HCT116 (cell line): ENCODE results near the gene UVSSA. TPM values are rescaled to one million over a fixed set of nuclear protein-coding genes. Genes with fewer than 3 reads are reported as not detected.

Experiments used
- ATAC-seq: fragments of 200-7000 bp; cut with Tn5 transposase; 2 replicates; pipeline ENCODE4 v1.9.1; 2020; ENCODE audit warnings: mild to moderate bottlenecking, moderate library complexity
- BruUV-seq: library from RNA; stranded (reverse); fragments of 400-500 nt; replicated peaks from 2 replicates; lab custom pipeline; 2021; lab: Mats Ljungman, UMichigan
- CTCF ChIA-PET: fragments of 300-600 bp; sonication (Branson Sonifier 250); formaldehyde crosslinking; loops from one replicate; lab custom pipeline; 2021; ENCODE audit warnings: antibody characterized with exemption; lab: Charles Lee
- POLR2A ChIA-PET: fragments of 300-600, 350-600 bp; sonication (Branson Sonifier 250); formaldehyde crosslinking; loops from one replicate; lab custom pipeline; 2021; ENCODE audit warnings: antibody characterized with exemption; lab: Charles Lee
- RAD21 ChIA-PET, 2 experiments: fragments of 300-600 bp; sonication (Branson Sonifier 250); formaldehyde crosslinking; loops; one replicate each; lab custom pipeline; 2023; ENCODE audit warnings: low total read pairs in 2 of 2; ENCODE audit not compliant: uncharacterized antibody in 2 of 2, unreplicated experiment in 2 of 2, low non-redundant PET in 1 of 2; lab: Charles Lee
- DNase-seq: peaks from one replicate; pipeline ENCODE4 v3.0.0-alpha.2; 2010; ENCODE audit warnings: low read depth, low spot score
- H2AFZ ChIP-seq: fragments of 200-600 bp; shearing (Covaris generic), sonication (generic); 2 replicates; pipeline ENCODE4 v1.6.1; 2017; ENCODE audit warnings: low read depth, mixed run types, mixed read lengths, antibody characterized with exemption, low read length; ENCODE audit not compliant: poor library complexity, severe bottlenecking
- H3K27ac ChIP-seq: 2 replicates; pipeline ENCODE4 v1.5.1; 2012; ENCODE audit warnings: low read depth, low read length
- H3K27me3 ChIP-seq: fragments of 200-600 bp; sonication (generic); 2 replicates; pipeline ENCODE4 v1.6.1; 2016; ENCODE audit warnings: mixed run types, low read length, mixed read lengths; ENCODE audit not compliant: insufficient read depth
- H3K36me3 ChIP-seq, 2 experiments: fragments of 200-500 bp in 1 of 2; fragments of 200-600 bp in 1 of 2; sonication (Bioruptor generic) in 1 of 2; sonication (generic) in 1 of 2; 2 replicates each; pipeline versions ENCODE4 v1.5.1 to v1.6.1; 2014 to 2016; ENCODE audit warnings: low read length in 2 of 2, inconsistent platforms in 1 of 2, mixed read lengths in 1 of 2, mixed run types in 1 of 2; ENCODE audit not compliant: insufficient read depth in 2 of 2, control insufficient read depth in 1 of 2
- H3K4me1 ChIP-seq, 2 experiments: fragments of 200-600 bp in 1 of 2; sonication (generic) in 1 of 2; 2 replicates each; pipeline versions ENCODE4 v1.5.1 to v1.6.1; 2012 to 2017; ENCODE audit warnings: low read length in 2 of 2, inconsistent platforms in 1 of 2, mild to moderate bottlenecking in 1 of 2, mixed read lengths in 1 of 2, mixed run types in 1 of 2, moderate library complexity in 1 of 2; ENCODE audit not compliant: insufficient read depth in 2 of 2, control insufficient read depth in 1 of 2
- H3K4me2 ChIP-seq: fragments of 200-600 bp; sonication (generic); 2 replicates; pipeline ENCODE4 v1.6.1; 2017; ENCODE audit warnings: mixed run types, low read length, mixed read lengths
- H3K4me3 ChIP-seq, 2 experiments: fragments of 200-600 bp in 1 of 2; sonication (generic) in 1 of 2; replicated peaks in 1 of 2; 2 replicates each; pipeline ENCODE4 v1.5.1; 2011 to 2016; ENCODE audit warnings: low read length in 2 of 2, control low read depth in 1 of 2, low read depth in 1 of 2, mild to moderate bottlenecking in 1 of 2, mixed read lengths in 1 of 2, mixed run types in 1 of 2
- H3K79me2 ChIP-seq: fragments of 200-600 bp; sonication (generic); 2 replicates; pipeline ENCODE4 v1.6.1; 2017; ENCODE audit warnings: mild to moderate bottlenecking, mixed run types, low read length, moderate library complexity, mixed read lengths; ENCODE audit not compliant: insufficient read depth
- H3K9ac ChIP-seq: fragments of 200-600 bp; sonication (generic); 2 replicates; pipeline ENCODE4 v1.6.1; 2016; ENCODE audit warnings: low read length, mixed read lengths
- H3K9me2 ChIP-seq: fragments of 200-600 bp; sonication (generic), shearing (Covaris generic); 2 replicates; pipeline ENCODE4 v1.6.1; 2017; ENCODE audit warnings: mixed run types, mild to moderate bottlenecking, moderate library complexity; ENCODE audit not compliant: insufficient read depth
- H3K9me3 ChIP-seq, 2 experiments: fragments of 200-500 bp in 1 of 2; fragments of 200-600 bp in 1 of 2; sonication (Bioruptor generic) in 1 of 2; sonication (generic) in 1 of 2; 2 replicates each; pipeline ENCODE4 v1.6.1; 2014 to 2017; ENCODE audit warnings: low read length in 2 of 2, mixed read lengths in 2 of 2, inconsistent platforms in 1 of 2, low read depth in 1 of 2, mild to moderate bottlenecking in 1 of 2, mixed run types in 1 of 2, moderate library complexity in 1 of 2; ENCODE audit not compliant: control insufficient read depth in 1 of 2, insufficient read depth in 1 of 2
- H4K20me1 ChIP-seq: fragments of 200-600 bp; sonication (generic), shearing (Covaris generic); 2 replicates; pipeline ENCODE4 v1.6.1; 2017; ENCODE audit warnings: mixed run types, mild to moderate bottlenecking, moderate library complexity; ENCODE audit not compliant: insufficient read depth
- ATF3 ChIP-seq: IDR thresholded peaks from 2 replicates; pipeline ENCODE4 v1.6.1; 2012
- CBX3 ChIP-seq: IDR thresholded peaks from 2 replicates; pipeline ENCODE4 v1.6.1; 2012; ENCODE audit warnings: low read depth
- CEBPB ChIP-seq: IDR thresholded peaks from 2 replicates; pipeline ENCODE4 v1.6.1; 2012; ENCODE audit warnings: low read depth
- CTCF ChIP-seq, 3 experiments: fragments of 200-600 bp in 1 of 3; sonication (generic) in 1 of 3; IDR thresholded peaks in 2 of 3; conservative IDR thresholded peaks in 1 of 3; 2 replicates each; pipeline ENCODE4 v1.5.1; 2012 to 2017; ENCODE audit warnings: low read depth in 2 of 3, low read length in 2 of 3, antibody characterized with exemption in 1 of 3, borderline replicate concordance in 1 of 3, control low read depth in 1 of 3, mild to moderate bottlenecking in 1 of 3, mixed read lengths in 1 of 3, mixed run types in 1 of 3, moderate library complexity in 1 of 3; ENCODE audit not compliant: insufficient read depth in 1 of 3
- EGR1 ChIP-seq: IDR thresholded peaks from 2 replicates; pipeline ENCODE4 v1.6.1; 2012; ENCODE audit warnings: low read depth
- EZH2phosphoT487 ChIP-seq: fragments of 200-600 bp; IDR thresholded peaks from 2 replicates; pipeline ENCODE4 v1.6.1; 2018; ENCODE audit warnings: antibody characterized with exemption, borderline replicate concordance
- FOSL1 ChIP-seq: IDR thresholded peaks from 2 replicates; pipeline ENCODE4 v1.6.1; 2012; ENCODE audit warnings: low read depth
- JUND ChIP-seq: IDR thresholded peaks from 2 replicates; pipeline ENCODE4 v1.6.1; 2012
- POLR2A ChIP-seq: IDR thresholded peaks from 2 replicates; pipeline ENCODE4 v1.7.0; 2011; ENCODE audit warnings: borderline replicate concordance; ENCODE audit not compliant: insufficient read depth, insufficient read length; ENCODE audit errors: extremely low read depth
- RAD21 ChIP-seq: IDR thresholded peaks from 2 replicates; pipeline ENCODE4 v1.6.1; 2012; ENCODE audit warnings: low read depth, mild to moderate bottlenecking
- SIN3A ChIP-seq: IDR thresholded peaks from 2 replicates; pipeline ENCODE4 v1.6.1; 2012; ENCODE audit warnings: low read depth
- SP1 ChIP-seq: IDR thresholded peaks from 2 replicates; pipeline ENCODE4 v1.6.1; 2012; ENCODE audit warnings: low read depth
- SRF ChIP-seq: IDR thresholded peaks from 2 replicates; pipeline ENCODE4 v1.6.1; 2012; ENCODE audit warnings: low read depth
- TCF7L2 ChIP-seq: IDR thresholded peaks from 2 replicates; pipeline ENCODE4 v1.7.0; 2011; ENCODE audit warnings: borderline replicate concordance, inconsistent platforms; ENCODE audit not compliant: insufficient read depth, insufficient read length; ENCODE audit errors: extremely low read depth
- YY1 ChIP-seq: IDR thresholded peaks from 2 replicates; pipeline ENCODE4 v1.6.1; 2011; ENCODE audit warnings: low read length, low read depth, moderate library complexity, mild to moderate bottlenecking; ENCODE audit not compliant: insufficient replicate concordance; ENCODE audit errors: extremely low read depth
- ZBTB33 ChIP-seq: IDR thresholded peaks from 2 replicates; pipeline ENCODE4 v1.6.1; 2011; ENCODE audit warnings: mild to moderate bottlenecking, low read length, moderate library complexity; ENCODE audit not compliant: insufficient replicate concordance; ENCODE audit errors: extremely low read depth
- ZFX ChIP-seq: fragments of 450-650 bp; IDR thresholded peaks from 2 replicates; pipeline ENCODE4 v1.6.1; 2017
- intact Hi-C: fragments of 100-400 bp; cut with micrococcal nuclease; formaldehyde crosslinking; loops from 2 replicates; pipeline ENCODE4 v1.10.0; 2022
- total RNA-seq: library from RNA; stranded (reverse); gene quantifications from one replicate; pipeline ENCODE4 v1.2.1, GENCODE V29; 2021; ENCODE audit not compliant: unreplicated experiment

UVSSA gene
- total RNA-seq, 1 experiment from 2014 or later: 30.5 TPM

GRCh38 chr4:1352567-1352900 lies 5.5 kb downstream of the UVSSA start (continued):
- no peak for TF ChIP-seq CEBPB
- TF ChIP-seq SRF: no peak
- TF ChIP-seq JUND: no peak
- no peak for TF ChIP-seq ZFX
- no peak for TF ChIP-seq ATF3
- no peak for TF ChIP-seq TCF7L2
- TF ChIP-seq SP1: no peak
- no peak for TF ChIP-seq CBX3
- TF ChIP-seq YY1: no peak
- no peak for TF ChIP-seq RAD21
- TF ChIP-seq POLR2A: no peak

- TF ChIP-seq ZBTB33 (no peak), CTCF (IDR thresholded peaks at IDR 0.05 in 2 of 3, conservative IDR thresholded peaks at IDR 0.05 in 1 of 3; ENCODE audit: borderline replicate concordance in 1 of 3, insufficient read depth in 1 of 3, low read depth in 2 of 3, low read length in 2 of 3) (no peak), CBX3 (no peak), EGR1 (no peak), FOSL1 (no peak), SIN3A (no peak), SRF (no peak), CEBPB (no peak), POLR2A (no peak), EZH2phosphoT487 (no peak)
- no peaks in the 10 kb centered on the region for H3K9me3 ChIP-seq
- H3K27ac ChIP-seq: no peak overlapping the region
- H3K4me2 ChIP-seq: no peak overlapping the region
- no peak overlapping the region for H3K9ac ChIP-seq
- no peaks in the 10 kb centered on the region for H3K9me2 ChIP-seq
- H3K36me3 ChIP-seq: no peaks in the 10 kb centered on the region; a peak in 3 of 4 replicates
- peaks cover 10% of the 10 kb centered on the region for H3K79me2 ChIP-seq
- DNase-seq: no peak
- no peak for ATAC-seq
- RAD21 ChIA-PET: no interaction called here
- H4K20me1 ChIP-seq: no peaks in the 10 kb centered on the region
- POLR2A ChIA-PET: no interaction called here
- intact Hi-C loops: loop anchor here (10.0 kb wide), 1 partner anchor 161 kb away; no protein-coding TSS in a partner anchor
- no peak overlapping the region for H3K4me3 ChIP-seq
- peaks cover 3 to 8% of the 10 kb centered on the region in 2 experiments; a peak in 3 of 4 replicates for H3K4me1 ChIP-seq
- no TSS peak for BruUV-seq
- H3K27me3 ChIP-seq: no peaks in the 10 kb centered on the region
- H2AFZ ChIP-seq: no peak overlapping the region
- CTCF ChIA-PET: interaction anchor here (2.2 kb wide), 1 partner anchor 276 kb away, joined by 7 read pairs; no protein-coding TSS in a partner anchor
Measured at GRCh38 chr4:1353186-1354055, 6.4 kb downstream of the UVSSA start.
